Stomach (tissue), 4 donors: ENCODE data around the gene NEDD4L.

Experiments used
- EP300 ChIP-seq: sonication (generic); formaldehyde crosslinking; IDR thresholded peaks from one replicate; pipeline ENCODE4 v1.6.1; 2017; ENCODE audit warnings: antibody characterized with exemption
- TF ChIP-seq, protein P1 (sequence below), 7 experiments: fragments of 450-650 bp in 4 of 7; fragments of 200-600 bp in 3 of 7; sonication (generic) in 3 of 7; IDR thresholded peaks; one replicate each; pipeline ENCODE4 v1.5.1; 2016 to 2019; ENCODE audit warnings: antibody characterized with exemption in 7 of 7, control low read depth in 2 of 7, mild to moderate bottlenecking in 1 of 7

DNA sequence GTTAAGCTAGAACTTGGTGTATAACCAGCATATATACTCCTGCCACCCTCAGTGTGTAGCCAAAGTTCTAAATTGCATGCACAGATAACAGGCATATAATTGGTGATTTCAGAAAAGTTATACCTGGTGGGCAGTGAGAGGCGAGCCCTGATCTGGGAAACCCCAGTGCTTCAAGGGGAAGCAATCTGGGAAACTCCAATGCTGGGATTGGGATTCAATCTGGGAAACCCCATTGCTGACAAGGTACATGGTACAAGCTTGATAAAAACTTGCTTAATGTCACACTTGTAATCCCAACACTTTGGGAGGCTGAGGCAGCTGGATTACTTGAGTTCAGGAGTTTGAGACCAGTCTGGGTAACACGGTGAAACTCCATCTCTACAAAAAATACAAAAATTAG lies 147.6 kb downstream of the NEDD4L start:
- TF ChIP-seq EP300 = no peak
- TF ChIP-seq, protein P1, sequence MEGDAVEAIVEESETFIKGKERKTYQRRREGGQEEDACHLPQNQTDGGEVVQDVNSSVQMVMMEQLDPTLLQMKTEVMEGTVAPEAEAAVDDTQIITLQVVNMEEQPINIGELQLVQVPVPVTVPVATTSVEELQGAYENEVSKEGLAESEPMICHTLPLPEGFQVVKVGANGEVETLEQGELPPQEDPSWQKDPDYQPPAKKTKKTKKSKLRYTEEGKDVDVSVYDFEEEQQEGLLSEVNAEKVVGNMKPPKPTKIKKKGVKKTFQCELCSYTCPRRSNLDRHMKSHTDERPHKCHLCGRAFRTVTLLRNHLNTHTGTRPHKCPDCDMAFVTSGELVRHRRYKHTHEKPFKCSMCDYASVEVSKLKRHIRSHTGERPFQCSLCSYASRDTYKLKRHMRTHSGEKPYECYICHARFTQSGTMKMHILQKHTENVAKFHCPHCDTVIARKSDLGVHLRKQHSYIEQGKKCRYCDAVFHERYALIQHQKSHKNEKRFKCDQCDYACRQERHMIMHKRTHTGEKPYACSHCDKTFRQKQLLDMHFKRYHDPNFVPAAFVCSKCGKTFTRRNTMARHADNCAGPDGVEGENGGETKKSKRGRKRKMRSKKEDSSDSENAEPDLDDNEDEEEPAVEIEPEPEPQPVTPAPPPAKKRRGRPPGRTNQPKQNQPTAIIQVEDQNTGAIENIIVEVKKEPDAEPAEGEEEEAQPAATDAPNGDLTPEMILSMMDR (IDR thresholded peaks at IDR 0.05) = no peak
